HG02973 (cell line): ENCODE results near the gene CKLF.
A peak's percentile ranks its signal among the peaks of the same experiment; 100 is the strongest.
"Not testable (repeated sequence)": the region's sequence is repeated elsewhere in the genome, so short reads cannot be mapped to it uniquely, and the experiment has no call there.

Experiments
- ATAC-seq: cut with Tn5 transposase; IDR thresholded peaks from one replicate; pipeline ENCODE4 v1.9.1; 2021; ENCODE audit warnings: moderate library complexity; ENCODE audit not compliant: unreplicated experiment

CKLF gene, protein sequence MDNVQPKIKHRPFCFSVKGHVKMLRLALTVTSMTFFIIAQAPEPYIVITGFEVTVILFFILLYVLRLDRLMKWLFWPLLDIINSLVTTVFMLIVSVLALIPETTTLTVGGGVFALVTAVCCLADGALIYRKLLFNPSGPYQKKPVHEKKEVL

DNA sequence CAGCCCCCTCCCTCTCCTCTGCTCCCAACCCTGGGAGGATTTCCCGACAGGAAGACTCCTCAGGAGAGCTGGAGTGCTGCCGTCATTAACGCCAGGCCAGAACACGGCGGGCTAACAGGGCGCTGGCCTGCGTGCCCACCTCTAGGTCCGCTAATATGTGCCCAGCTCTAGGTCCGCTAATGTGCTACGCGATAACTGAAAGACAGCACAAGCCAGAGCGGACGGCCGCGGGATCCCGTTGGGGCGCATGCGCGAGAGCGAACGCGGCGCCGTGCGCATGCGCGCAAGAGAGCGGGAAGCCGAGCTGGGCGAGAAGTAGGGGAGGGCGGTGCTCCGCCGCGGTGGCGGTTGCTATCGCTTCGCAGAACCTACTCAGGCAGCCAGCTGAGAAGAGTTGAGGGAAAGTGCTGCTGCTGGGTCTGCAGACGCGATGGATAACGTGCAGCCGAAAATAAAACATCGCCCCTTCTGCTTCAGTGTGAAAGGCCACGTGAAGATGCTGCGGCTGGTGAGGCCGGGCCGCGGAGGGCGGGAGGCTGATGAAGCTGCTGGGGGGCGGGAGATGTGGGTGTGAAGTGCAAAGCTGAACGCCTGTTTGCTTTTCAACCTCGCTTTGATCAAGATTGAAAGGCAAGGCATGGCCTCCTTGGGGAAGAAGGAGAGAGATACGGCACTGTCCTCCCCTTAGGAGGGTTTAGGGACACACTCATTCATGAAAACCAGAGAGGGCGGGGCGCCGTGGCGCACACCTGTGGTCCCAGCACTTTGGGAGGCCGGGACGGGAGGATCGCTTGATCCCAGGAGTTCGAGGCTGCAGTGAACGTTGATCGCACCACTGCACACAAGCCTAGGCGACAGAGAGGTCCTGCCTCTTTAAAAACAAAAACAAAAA, at the start of gene CKLF:
TSS of gene CKLF (plus strand) at position 291 of the 892 bp plus-strand sequence. CDS start at position 431, 140 bp downstream.
- ATAC-seq, result peak; percentile 55

DNA sequence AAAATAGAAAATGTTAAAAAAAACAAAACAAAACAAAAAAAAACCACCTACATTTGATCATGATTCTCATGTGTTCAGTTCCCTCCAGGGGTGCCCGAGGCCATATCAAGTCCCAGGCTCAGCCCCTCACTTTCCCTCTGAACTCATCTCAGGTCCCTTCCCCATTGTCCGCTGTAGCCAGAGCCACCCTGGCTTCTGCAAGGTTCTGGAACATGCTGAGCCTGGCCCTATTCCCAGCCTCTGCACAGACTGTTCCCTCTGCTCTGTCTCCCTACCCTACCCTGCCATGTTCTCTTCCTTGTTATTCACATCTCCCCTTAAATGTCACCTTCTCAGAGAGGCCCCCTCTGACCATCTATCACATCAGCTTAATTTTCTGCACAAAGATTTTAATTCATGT, 49.3 kb upstream of the CKLF start:
- no peak for ATAC-seq

DNA sequence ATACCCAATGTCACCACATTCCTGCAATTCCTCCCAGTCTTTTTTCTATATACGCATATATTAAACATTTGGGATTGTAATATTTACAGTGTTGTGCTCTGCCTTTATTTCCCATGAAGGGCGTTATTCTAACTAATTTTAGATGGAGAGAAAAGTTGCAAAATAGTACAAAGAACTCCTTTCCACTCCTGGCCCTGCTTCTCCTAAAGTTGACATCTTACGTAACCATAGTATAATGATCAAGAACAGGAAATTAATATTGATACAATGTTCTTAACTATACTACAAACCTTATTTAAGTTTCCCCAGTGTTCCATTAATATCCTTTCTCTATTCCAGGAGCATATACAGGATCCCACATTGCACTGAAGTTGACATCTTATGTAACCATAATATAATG, 48.8 kb upstream of the CKLF start:
- ATAC-seq, result no peak

DNA sequence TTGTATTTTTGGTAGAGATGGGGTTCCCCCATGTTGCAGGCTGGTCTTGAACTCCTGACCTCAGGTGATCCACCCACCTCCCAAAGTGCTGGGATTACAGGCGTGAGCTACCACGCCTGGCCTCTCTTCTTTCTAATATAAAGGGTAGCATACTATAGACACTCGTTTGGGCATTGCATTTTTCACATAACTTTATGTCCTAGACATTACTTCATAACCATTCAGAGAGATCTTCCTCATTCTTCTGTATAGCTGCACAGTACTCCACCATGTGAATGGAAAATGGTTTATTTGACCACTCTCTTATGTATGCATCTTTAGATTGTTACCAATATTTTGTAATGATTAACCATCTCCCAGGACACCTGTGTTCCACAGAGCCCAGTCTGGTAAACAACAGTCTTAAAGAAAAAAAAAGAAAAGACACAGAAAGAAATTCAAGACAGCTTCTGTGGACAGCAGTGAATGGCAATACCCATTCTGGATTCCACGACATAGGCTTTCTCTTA, 44.6 kb upstream of the CKLF start:
- ATAC-seq, result no peak

DNA sequence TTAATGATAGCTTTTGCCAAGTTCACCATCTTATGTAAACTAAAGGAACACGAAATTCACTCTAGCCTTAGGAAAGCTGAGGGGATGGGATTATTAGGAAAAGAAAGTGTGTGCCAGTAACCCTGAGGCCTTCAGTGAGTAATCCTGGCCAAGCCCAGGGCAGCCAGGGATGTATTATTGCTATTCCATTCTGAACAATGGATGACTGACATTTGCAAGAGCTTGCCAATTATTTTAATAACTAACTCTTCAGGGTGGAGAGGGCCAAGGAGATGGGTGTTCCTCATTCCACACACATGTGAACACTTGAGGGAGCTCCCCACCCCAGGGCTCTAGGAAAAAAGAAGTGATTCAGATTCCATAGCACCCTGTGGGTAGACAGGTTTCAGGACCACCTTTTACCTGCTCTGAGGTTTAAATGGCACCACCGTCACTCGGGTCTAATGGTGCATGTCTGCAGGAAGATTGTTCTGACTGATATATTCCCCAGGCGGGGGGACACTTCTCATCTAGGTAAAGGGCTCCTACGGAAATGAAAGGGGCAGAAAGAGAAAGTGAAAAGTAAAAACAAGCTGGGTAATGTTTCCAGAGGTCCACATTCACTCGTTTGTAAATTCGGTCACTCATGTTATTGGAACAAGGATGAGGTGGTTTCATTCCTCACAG, 44.0 kb upstream of the CKLF start:
- ATAC-seq, result no peak

DNA sequence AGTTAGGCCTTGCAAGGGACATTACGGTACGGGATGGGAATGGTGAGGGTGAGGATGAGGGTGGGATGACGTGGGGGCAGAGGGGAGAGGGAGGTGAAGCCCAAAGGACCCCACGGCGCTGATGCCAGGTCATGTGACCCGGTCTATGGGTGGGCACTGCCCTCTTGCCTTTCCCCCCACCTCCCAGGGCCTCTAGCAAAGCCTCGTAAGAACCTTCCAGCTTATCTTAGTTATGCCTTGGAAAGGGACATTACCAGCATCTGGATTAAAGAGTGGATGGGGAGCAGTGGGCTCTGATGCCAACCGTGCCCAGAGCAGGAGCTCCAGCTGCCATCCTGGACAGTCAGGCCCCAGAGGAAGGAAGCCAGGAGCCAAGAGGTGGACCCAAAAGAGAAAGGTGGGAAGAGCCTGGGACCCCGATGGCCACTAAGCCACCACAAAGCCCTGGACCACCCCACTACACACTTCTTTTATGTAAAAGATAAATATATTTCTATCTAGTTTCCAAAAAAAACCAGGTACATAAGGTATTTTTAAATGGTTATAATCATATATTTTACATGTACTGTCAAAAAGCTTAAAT, 43.4 kb upstream of the CKLF start:
- ATAC-seq, result no peak

DNA sequence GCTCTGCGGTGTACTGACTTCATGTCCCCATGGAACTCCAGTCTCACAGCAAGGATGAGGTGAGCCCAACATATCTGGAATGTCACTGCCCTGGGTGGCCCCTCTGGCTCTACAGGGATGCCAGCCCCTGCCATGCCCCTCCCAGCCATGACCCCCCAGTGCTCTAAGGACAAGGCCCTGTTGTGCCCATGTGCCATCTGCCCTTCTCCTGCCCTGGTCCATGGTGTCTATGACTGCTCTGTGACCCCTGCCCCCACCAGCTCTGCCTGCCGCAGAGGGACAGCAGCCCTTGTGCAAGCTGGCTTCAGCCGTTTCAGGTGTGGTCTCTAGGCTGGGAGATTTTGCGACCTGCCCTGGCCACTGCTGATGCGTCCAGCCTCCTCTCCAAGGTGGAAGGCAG, 42.8 kb upstream of the CKLF start:
- no peak for ATAC-seq

DNA sequence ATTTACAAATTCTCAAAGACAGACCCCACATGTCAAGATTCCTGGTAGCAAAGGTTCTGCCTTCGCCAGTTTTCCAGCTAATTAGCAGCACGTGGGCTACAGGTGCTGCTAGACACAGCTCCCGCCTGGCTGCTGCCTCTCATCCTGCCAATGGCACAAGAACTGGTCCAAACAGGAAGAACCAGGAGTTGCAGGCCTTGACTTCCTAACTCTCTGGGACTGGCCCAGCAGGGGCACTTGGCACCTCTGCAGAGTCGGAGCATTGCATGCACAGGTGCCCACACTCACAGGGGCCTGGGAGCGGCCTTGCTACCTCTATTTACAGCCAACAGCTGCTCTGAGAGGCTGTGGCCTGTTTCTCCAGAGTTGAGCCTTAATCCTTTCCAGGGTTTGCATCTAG, 42.1 kb upstream of the CKLF start:
- ATAC-seq, result no peak

DNA sequence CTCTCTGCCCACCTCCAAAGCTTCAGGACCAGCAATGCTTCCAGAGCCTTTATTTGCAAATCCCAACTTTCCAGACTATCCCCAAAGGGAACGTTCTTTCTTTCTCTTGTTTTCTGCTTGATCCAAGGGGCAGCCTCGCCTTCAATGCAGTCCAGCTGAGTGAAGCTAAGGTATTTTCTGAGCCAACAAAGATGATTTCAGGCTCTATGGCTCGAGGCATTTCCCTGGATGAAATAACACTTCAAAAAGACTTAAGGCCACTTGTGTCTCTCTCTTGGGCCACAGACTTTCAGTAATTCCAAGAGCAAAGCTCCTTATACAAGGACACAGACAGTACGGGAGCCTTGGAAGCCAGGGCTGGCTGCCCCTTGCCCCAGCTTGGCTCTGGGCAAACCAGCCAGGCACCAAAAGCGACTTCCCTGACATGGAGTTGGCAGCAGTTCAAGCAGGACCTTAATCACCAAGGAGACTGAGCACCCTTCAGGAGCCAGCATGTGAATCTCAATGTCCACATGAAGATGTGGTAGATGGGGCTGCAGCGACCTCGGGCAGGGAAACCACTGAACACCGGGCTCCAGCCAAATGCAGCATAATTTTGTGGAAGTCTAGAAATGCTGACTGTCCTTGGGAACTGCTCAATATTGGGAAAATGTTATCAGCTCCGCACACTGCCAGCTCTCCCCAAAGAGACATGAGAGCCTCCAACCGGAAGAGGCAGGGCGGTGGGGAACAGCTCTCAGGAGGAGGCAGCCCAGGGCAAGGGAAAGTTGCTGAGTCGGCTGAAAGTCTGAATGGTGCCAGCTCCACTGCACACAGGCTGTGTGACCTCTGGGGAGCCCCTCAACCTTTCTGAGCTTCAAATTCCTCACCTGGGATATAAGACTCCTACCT, 41.4 kb upstream of the CKLF start:
- no peak for ATAC-seq

DNA sequence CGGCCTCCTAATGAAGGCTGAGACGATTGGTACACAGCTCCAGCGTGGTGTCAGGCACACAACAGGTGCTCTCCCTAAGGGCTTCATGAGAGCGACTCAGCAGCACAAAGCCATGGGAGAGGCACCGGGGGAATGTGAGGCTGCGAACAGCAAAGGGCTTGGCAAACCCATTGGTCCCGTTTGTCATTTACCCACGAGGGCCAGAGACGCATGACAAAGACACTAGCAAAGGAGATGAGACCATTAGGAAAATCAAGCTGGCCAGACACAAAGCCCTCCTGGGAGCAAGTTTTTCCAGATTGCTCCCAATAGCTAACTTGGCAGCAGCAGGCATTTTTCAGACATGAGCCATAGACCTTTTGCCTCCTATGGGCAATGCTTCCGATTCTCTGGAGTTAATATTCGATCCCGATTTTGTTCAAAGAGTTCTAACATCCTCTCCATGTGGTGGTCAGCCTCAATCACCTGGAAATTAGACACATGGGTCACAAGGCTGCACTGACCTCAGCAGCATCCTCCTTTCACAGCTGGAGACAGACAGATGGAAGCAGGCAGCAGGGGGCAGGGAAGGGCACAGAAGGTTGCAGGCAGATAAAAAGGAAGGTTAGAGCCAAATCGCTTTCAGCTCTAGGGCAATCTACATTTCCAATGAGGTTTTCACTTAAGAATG, 40.6 kb upstream of the CKLF start:
- ATAC-seq, result no peak

DNA sequence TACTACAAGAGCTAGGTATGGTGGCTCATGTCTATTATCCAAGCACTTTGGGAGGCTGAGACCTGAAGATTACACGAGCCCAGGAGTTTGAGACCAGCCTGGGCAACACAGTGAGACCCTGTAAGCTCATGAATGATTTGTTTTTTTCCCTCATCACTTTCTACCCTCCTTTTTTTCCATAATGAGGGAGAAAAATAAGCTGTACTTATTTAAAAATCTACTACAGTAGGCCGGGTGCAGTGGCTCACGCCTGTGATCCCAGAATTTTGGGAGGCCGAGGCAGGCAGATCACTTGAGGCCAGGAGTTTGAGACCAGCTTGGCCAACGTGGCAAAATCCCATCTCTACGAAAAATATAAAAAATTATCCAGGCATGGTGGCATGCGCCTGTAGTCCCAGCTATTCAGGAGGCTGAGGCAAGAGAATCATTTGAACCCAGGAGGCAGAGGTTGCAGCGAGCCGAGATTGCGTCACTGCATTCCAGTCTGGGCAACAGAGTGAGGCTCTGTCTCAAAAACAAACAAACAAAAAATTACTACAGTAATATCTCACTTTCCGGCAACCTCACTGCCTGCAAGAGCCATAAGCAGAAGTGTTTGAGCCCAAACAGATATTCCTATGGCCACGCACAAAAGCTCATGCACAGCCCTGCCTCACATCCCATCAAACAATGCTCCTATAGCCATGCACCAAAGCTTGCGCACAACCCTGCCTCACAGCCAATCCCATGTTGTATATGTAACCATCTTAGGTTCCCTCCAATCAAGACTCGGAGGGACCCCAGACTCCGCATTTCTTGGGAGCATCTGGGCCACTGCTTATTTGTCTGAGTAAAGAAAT, 39.9 kb upstream of the CKLF start:
- no peak for ATAC-seq

DNA sequence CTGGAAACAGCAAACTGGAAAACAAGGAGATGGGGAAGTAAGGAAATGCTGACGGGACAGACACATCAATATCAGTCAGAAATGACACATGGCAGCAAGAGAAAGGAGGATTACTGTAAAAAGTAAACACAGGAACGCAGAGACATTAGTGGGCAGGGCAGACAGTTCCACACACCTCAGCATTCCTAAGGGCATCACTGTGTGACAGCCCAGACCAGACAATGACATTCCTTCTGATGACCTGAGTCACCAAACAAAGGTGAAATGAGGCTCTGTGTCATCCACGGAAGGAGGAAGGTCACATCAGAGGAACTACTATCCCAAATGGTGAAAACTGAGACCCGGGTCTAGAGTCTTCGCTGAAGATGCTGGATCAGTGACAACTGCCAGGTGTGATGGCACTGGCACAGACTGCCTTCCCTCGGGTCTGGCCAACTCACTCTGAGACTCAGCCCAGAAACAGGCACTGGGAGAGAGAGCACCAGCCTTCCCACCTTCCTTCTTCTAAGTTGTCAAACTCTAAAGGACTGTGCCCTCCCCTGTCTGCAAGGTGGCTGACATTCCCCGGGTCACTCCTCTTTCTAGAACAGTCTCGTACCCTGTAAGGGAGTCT, 39.2 kb upstream of the CKLF start:
- ATAC-seq, result no peak

DNA sequence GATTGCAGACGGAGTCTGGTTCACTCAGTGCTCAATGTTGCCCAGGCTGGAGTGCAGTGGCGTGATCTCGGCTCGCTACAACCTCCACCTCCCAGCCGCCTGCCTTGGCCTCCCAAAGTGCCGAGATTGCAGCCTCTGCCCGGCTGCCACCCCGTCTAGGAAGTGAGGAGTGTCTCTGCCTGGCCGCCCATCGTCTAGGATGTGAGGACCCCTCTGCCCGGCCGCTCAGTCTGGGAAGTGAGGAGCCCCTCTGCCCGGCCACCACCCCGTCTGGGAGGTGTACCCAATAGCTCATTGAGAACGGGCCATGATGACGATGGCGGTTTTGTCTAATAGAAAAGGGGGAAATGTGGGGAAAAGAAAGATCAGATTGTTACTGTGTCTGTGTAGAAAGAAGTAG, 38.0 kb upstream of the CKLF start:
- not testable (repeated sequence) for ATAC-seq

DNA sequence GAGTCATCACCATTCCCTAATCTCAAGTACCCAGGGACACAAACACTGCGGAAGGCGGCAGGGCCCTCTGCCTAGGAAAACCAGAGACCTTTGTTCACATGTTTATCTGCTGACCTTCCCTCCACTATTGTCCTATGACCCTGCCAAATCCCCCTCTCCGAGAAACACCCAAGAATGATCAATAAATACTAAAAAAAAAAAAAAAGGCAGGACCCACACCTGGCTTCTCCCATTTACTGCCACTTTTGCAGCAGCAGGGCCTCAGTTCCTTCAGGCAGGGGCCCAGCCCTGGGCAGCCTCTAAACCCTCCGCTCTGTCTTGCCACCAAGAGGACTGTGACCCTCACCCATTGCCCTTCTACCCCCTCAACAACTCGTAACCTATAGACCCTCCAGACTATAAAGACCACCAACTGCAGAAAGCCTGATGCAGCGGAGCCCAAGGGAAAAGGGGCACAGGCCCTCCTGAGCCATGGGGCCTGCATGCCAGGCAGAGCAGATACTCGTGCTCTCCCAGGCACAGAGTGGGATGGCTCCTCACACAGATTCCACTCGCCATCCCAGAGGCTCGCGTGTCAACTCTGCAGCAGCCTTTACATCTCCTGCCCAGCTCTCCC, 37.3 kb upstream of the CKLF start:
- ATAC-seq, result not testable (repeated sequence)

DNA sequence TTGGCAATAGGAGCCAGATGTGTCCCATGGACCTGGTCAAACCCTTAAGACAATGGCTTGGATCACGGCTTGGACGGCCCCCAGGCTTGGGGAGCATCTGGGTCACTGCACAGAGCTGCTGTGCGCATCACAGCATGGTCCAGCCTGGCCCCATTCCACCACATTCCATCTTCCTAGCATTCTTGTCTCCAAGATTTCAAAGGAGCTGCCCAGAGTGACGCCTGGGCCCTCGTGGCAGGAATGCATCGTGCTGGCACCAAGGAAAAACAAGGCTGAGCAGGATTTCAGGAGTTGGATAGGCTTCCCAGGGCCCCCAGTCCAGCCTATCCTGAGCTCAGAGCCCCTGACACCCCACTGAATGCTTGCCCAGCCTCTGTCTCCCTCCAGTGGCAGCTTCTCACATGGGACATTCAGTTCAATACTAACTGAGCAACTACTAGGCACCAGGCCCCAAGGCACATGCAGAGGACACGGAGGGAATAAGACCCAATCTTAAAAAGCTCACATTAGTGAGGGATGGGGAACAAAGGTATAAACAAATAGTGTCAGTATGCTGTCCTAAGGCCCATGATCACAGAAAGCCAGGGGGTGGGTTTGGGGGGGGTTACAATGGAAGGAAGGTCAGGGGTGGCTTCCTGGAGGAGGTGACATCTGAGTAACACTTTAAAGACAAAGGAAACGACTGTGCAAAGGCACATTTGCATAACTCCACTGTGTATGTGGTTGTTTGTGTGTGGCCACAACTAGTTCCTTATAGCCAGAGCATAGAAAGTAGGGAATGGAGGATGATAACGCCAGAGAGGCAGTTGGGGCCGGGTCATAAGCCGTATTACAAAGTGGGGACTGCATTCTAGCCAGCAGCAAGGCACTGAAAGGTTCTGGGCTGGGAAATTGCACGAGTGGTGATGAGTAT, 36.5 kb upstream of the CKLF start:
- ATAC-seq, result peak; percentile 2

DNA sequence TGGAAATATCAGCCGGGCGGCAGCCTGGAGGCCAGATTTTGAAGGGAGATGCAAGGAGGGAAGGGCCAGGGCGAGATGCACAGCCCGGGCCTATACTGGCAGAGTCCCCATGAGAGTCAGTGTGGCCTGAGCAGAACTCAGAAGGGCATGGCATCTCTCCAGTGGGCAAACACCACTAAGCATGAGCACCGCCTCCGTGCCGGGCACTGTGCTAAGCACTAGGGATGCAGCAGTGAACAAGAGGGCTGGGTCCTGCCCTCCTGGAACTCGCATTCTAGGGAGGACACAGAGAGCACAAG, 35.9 kb upstream of the CKLF start:
- peak; percentile 17 for ATAC-seq
